OCI-LY1 (cell line): ENCODE measurements around the gene CEP104.

Experiments
- H2AFZ ChIP-seq: fragments of 200-600 bp; sonication (generic), shearing (Covaris generic); 2 replicates; pipeline ENCODE4 v1.6.0; 2014; ENCODE audit warnings: antibody characterized with exemption, mild to moderate bottlenecking, low read length
- H3F3A ChIP-seq: fragments of 200-600 bp; sonication (generic), shearing (Covaris generic); 2 replicates; pipeline ENCODE4 v1.6.0; 2014; ENCODE audit warnings: mild to moderate bottlenecking, antibody characterized with exemption, low read length, moderate library complexity; ENCODE audit not compliant: insufficient read depth
- H3K27ac ChIP-seq: fragments of 200-600 bp; sonication (generic); 2 replicates; pipeline ENCODE4 v1.5.1; 2014; ENCODE audit warnings: low read length, mixed run types, mild to moderate bottlenecking, low read depth; ENCODE audit not compliant: poor library complexity, severe bottlenecking
- H3K27me3 ChIP-seq: fragments of 200-600 bp; sonication (generic); 2 replicates; pipeline ENCODE4 v1.6.0; 2014; ENCODE audit warnings: antibody characterized with exemption, mild to moderate bottlenecking, low read length, moderate library complexity; ENCODE audit not compliant: insufficient read depth
- H3K36me3 ChIP-seq: fragments of 200-600 bp; sonication (generic); 2 replicates; pipeline ENCODE4 v1.6.1; 2014; ENCODE audit warnings: mild to moderate bottlenecking, antibody characterized with exemption, low read length, moderate library complexity, mixed read lengths; ENCODE audit not compliant: insufficient read depth
- H3K4me1 ChIP-seq: fragments of 200-600 bp; sonication (generic); 2 replicates; pipeline ENCODE4 v1.5.1; 2014; ENCODE audit warnings: mild to moderate bottlenecking, low read length, moderate library complexity; ENCODE audit not compliant: insufficient read depth, severe bottlenecking
- H3K4me2 ChIP-seq: fragments of 200-600 bp; sonication (generic), shearing (Covaris generic); 2 replicates; pipeline ENCODE4 v1.6.1; 2014; ENCODE audit warnings: low read length
- H3K4me3 ChIP-seq: fragments of 200-600 bp; sonication (generic); 2 replicates; pipeline ENCODE4 v1.5.1; 2014; ENCODE audit warnings: low read length, low read depth, mild to moderate bottlenecking, mixed read lengths; ENCODE audit not compliant: poor library complexity, severe bottlenecking
- H3K79me2 ChIP-seq: fragments of 200-600 bp; shearing (Covaris generic); 2 replicates; pipeline ENCODE4 v1.6.1; 2016; ENCODE audit warnings: mixed run types, low read length, mixed read lengths; ENCODE audit not compliant: insufficient read depth
- H3K9ac ChIP-seq: fragments of 200-600 bp; sonication (generic), shearing (Covaris generic); 2 replicates; pipeline ENCODE4 v1.6.1; 2014; ENCODE audit warnings: mild to moderate bottlenecking, low read length, mixed read lengths
- H3K9me2 ChIP-seq: fragments of 200-600 bp; sonication (generic), shearing (Covaris generic); 2 replicates; pipeline ENCODE4 v1.6.1; 2014; ENCODE audit warnings: low read depth, mild to moderate bottlenecking, low read length, mixed read lengths
- H3K9me3 ChIP-seq: fragments of 200-600 bp; shearing (Covaris generic); 2 replicates; pipeline ENCODE4 v1.6.1; 2014; ENCODE audit warnings: low read length, mixed read lengths
- H4K20me1 ChIP-seq: fragments of 200-600 bp; sonication (generic), shearing (Covaris generic); 2 replicates; pipeline ENCODE4 v1.6.0; 2016; ENCODE audit warnings: mild to moderate bottlenecking, low read length; ENCODE audit not compliant: insufficient read depth
- CTCF ChIP-seq: fragments of 200-600 bp; sonication (generic), shearing (Covaris generic); IDR thresholded peaks from 2 replicates; pipeline ENCODE4 v1.5.1; 2017; ENCODE audit warnings: mild to moderate bottlenecking, antibody characterized with exemption, low read length, moderate library complexity, mixed read lengths
- EZH2 ChIP-seq: fragments of 200-600 bp; sonication (generic), shearing (Covaris generic); IDR thresholded peaks from 2 replicates; pipeline ENCODE4 v1.8.0; 2017; ENCODE audit warnings: borderline replicate concordance, mixed run types, mild to moderate bottlenecking, antibody characterized with exemption, low read length, moderate library complexity, mixed read lengths

CEP104 gene

GRCh38 chr1:3777078-3777547 is 79.9 kb downstream of the CEP104 start:
- Histone ChIP-seq H3K9me3 (no peaks in the 10 kb centered on the region), H3K79me2 (no peaks in the 10 kb centered on the region), H3K4me3 (no peak overlapping the region), H3K9ac (no peak overlapping the region), H4K20me1 (no peaks in the 10 kb centered on the region), H3K27ac (no peak overlapping the region), H3K27me3 (no peaks in the 10 kb centered on the region), H2AFZ (no peak overlapping the region), H3K4me2 (no peak overlapping the region), H3K9me2 (no peaks in the 10 kb centered on the region), H3F3A (no peaks in the 10 kb centered on the region), H3K4me1 (peaks cover 15% of the 10 kb centered on the region), H3K36me3 (peaks cover 35% of the 10 kb centered on the region)
- TF ChIP-seq CTCF (no peak), EZH2 (no peak)

- Histone ChIP-seq H2AFZ (no peak overlapping the region), H3K27me3 (no peaks in the 10 kb centered on the region), H3K4me2 (no peak overlapping the region), H3K9me2 (no peaks in the 10 kb centered on the region), H4K20me1 (no peaks in the 10 kb centered on the region), H3K79me2 (no peaks in the 10 kb centered on the region), H3F3A (no peaks in the 10 kb centered on the region), H3K4me1 (peaks cover 22% of the 10 kb centered on the region), H3K9ac (no peak overlapping the region), H3K9me3 (no peaks in the 10 kb centered on the region), H3K4me3 (no peak overlapping the region), H3K36me3 (peaks cover 28% of the 10 kb centered on the region), H3K27ac (no peak overlapping the region)
- TF ChIP-seq EZH2 (no peak), CTCF (no peak)
Observed at GRCh38 chr1:3776231-3776961, 80.6 kb downstream of the CEP104 start.

DNA sequence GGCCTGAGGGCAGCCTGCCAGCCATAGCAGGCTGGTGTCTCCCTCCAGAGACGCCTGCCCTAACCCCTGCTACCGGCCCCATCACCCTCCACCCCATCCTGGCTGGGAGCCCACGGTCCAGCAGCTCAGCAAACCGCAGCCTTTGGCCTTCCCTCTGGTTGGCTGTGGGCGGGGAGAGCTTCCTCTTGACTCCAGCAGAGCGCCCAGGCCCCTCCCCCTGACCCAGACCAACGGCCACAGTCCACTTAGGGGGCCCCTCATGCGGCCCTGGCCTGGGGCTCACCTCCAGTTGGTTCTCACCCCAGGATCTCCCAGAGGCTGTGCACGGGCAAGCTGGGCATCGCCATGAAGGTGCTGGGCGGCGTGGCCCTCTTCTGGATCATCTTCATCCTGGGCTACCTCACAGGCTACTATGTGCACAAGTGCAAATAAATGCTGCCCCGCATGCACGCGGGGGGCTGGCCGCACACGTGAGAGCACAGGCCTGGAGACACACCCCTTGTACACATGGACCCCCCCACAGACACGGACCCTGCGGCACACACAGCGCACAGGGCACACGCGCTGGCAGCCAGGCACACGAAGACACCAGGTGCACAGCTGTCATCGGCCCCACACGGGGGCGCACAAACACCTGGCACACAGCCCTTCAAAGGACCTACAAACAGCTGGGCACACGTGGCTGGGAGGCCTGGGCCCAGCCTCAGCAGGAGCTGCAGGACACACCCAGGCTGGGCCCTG is 81.4 kb downstream of the CEP104 start:
- Histone ChIP-seq H2AFZ (no peak overlapping the region), H3K9me3 (no peaks in the 10 kb centered on the region), H3K27me3 (no peaks in the 10 kb centered on the region; the same call in 1 of the 2 replicates), H3K9ac (no peak overlapping the region), H3K27ac (no peak overlapping the region), H3F3A (no peaks in the 10 kb centered on the region), H3K4me3 (peak overlapping the region; percentile 17), H3K79me2 (no peaks in the 10 kb centered on the region), H4K20me1 (no peaks in the 10 kb centered on the region), H3K4me1 (peaks cover 23% of the 10 kb centered on the region), H3K4me2 (peak overlapping the region; percentile 25; the same call in 1 of the 2 replicates), H3K36me3 (peaks cover 21% of the 10 kb centered on the region), H3K9me2 (no peaks in the 10 kb centered on the region)
- TF ChIP-seq CTCF (peak; percentile 76), EZH2 (no peak)
